ENCODE measurements around the gene NCBP2. TPM values are rescaled to one million over a fixed set of nuclear protein-coding genes. Genes with fewer than 3 reads are reported as not detected.
A peak's percentile ranks its signal among the peaks of the same experiment; 100 is the strongest.

Gene NCBP2
- polyA plus RNA-seq (2012; rRNA removed), result 112 and 128 TPM in 2 replicates
- 149 and 204 TPM in 2 replicates for polyA plus RNA-seq (2012; cell fraction: cytosol; rRNA removed)
- 54.0 and 73.7 TPM in 2 replicates for polyA plus RNA-seq (2012; cell fraction: nucleus; rRNA removed)

DNA sequence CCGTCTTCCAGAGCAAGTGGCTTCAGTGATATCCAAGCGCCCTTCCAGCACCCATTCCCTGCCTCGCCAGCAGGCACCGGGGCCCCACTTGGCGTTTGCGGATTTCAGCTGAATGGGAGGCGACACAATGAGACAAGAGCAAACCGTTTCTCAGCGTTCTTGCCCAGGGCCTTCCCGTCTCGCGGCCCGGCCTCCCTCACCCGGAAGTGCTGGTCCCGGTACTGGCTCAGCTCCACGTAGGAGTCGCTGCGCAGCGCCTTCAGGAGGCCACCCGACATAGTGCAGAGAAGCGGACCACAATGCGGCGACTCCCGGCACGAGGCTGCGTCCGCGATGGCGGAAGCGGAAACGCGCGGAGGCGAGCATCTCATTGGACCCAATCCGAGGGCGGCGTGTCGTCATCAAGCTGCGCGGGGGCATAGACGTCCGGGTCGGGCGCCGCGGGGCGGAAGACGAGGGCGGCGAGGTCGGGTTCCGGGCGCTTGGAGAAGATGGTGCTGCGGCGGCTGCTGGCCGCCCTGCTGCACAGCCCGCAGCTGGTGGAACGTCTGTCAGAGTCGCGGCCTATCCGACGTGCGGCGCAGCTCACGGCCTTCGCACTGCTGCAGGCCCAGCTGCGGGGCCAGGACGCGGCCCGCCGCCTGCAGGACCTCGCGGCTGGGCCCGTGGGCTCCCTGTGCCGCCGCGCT, at the start of gene NCBP2:
TSS of gene NCBP2 (minus strand) at position 303 of the 689 bp plus-strand sequence. CDS start at position 278, 25 bp downstream.
- Histone ChIP-seq H3K9me3 (no peaks in the 10 kb centered on the region), H3K27me3 (ENCODE audit: insufficient read depth) (no peaks in the 10 kb centered on the region), H3K4me3 (ENCODE audit: low read depth in 2 of 2, low read length in 1 of 2) (peak within 1 kb of the TSS; percentile 95 to 96), H3K79me2 (ENCODE audit: insufficient read depth) (peaks cover 79% of the 10 kb centered on the region), H2AFZ (ENCODE audit: low read depth) (peak within 1 kb of the TSS; percentile 84), H3K36me3 (replicated peaks in 1 of 2; ENCODE audit: control insufficient read depth in 1 of 2, insufficient read depth in 2 of 2, low read length in 1 of 2) (peaks cover 23 to 28% of the 10 kb centered on the region in 2 experiments), H3K4me1 (ENCODE audit: control insufficient read depth in 1 of 2, insufficient read depth in 2 of 2, low read depth in 1 of 2, low read length in 1 of 2) (peaks cover 6 to 11% of the 10 kb centered on the region in 2 experiments; a peak in 3 of 4 replicates), H3F3A (replicated peaks; ENCODE audit: insufficient read depth) (peaks cover 22% of the 10 kb centered on the region), H3K4me2 (peak within 1 kb of the TSS; percentile 94), H3K9ac (peak within 1 kb of the TSS; percentile 98), H3K9me2 (no peaks in the 10 kb centered on the region), H3K27ac (ENCODE audit: low read depth in 2 of 2, low read length in 1 of 2) (peak within 1 kb of the TSS; percentile 97 to 99), H4K20me1 (ENCODE audit: insufficient read depth) (peaks cover 11% of the 10 kb centered on the region; the same call in 1 of the 2 replicates)
- ChIA-PET POLR2A (interaction anchor here (0.7 to 1.7 kb wide), 7 partner anchors 9 to 202 kb away, joined by 3 to 18 read pairs (median 3); partner anchors contain the start of gene SENP5), CTCF (interaction anchor here (0.6 to 3.0 kb wide), 22 partner anchors 8 to 333 kb away, joined by 3 to 16 read pairs (median 4); partner anchors contain the start of genes PIGZ and SENP5)
- DNase-seq, result peak; percentile 96
- WGBS (ENCODE audit: low lambda C conversion rate), result 0% methylated on average over 3 of the region's 77 CpGs
- TF ChIP-seq NFIC (IDR thresholded peaks at IDR 0.05; ENCODE audit: borderline replicate concordance) (peak; percentile 78; the same call in 1 of the 2 replicates), YY1 (IDR thresholded peaks at IDR 0.05; ENCODE audit: low read depth) (peak; percentile 75), GATA2 (CRISPR knock-in tag; IDR thresholded peaks at IDR 0.05) (no peak), TAF1 (IDR thresholded peaks at IDR 0.05; ENCODE audit: borderline replicate concordance, low read depth, low read length) (peak; percentile 88; the same call in 1 of the 2 replicates), GABPA (IDR thresholded peaks at IDR 0.05; ENCODE audit: low read depth) (peak; percentile 93), NRF1 (IDR thresholded peaks at IDR 0.05; ENCODE audit: low read depth, low read length) (peak; percentile 53), REST (IDR thresholded peaks at IDR 0.05; ENCODE audit: low read depth, low read length) (peak; percentile 76; the same call in 1 of the 2 replicates), ELF1 (IDR thresholded peaks at IDR 0.05) (peak; percentile 98), RXRA (IDR thresholded peaks at IDR 0.05; ENCODE audit: borderline replicate concordance, low read depth) (no peak), TEAD4 (IDR thresholded peaks at IDR 0.05; ENCODE audit: borderline replicate concordance, insufficient read depth) (no peak), FOSL2 (IDR thresholded peaks at IDR 0.05; ENCODE audit: borderline replicate concordance, low read depth) (no peak), IRF3 (IDR thresholded peaks at IDR 0.05; ENCODE audit: low read depth, low read length) (peak; percentile 6; the same call in 1 of the 2 replicates), CHD2 (IDR thresholded peaks at IDR 0.05; ENCODE audit: low read length, partially characterized antibody) (peak; percentile 82), JUND (IDR thresholded peaks at IDR 0.05) (no peak), EP300 (IDR thresholded peaks at IDR 0.05; ENCODE audit: borderline replicate concordance in 1 of 2, low read depth in 1 of 2, low read length in 1 of 2) (no peak), FOXJ3 (CRISPR knock-in tag; IDR thresholded peaks at IDR 0.05) (no peak; the same call in 1 of the 2 replicates), SIN3A (IDR thresholded peaks at IDR 0.05; ENCODE audit: borderline replicate concordance, low read depth, low read length) (peak; percentile 93; the same call in 1 of the 2 replicates), TCF12 (IDR thresholded peaks at IDR 0.05) (no peak; the same call in 1 of the 2 replicates)
- TF ChIP-seq, protein P1, sequence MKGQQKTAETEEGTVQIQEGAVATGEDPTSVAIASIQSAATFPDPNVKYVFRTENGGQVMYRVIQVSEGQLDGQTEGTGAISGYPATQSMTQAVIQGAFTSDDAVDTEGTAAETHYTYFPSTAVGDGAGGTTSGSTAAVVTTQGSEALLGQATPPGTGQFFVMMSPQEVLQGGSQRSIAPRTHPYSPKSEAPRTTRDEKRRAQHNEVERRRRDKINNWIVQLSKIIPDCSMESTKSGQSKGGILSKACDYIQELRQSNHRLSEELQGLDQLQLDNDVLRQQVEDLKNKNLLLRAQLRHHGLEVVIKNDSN (IDR thresholded peaks at IDR 0.05; ENCODE audit: borderline replicate concordance, low read depth), result no peak; the same call in 1 of the 2 replicates
- TF ChIP-seq, protein P2, sequence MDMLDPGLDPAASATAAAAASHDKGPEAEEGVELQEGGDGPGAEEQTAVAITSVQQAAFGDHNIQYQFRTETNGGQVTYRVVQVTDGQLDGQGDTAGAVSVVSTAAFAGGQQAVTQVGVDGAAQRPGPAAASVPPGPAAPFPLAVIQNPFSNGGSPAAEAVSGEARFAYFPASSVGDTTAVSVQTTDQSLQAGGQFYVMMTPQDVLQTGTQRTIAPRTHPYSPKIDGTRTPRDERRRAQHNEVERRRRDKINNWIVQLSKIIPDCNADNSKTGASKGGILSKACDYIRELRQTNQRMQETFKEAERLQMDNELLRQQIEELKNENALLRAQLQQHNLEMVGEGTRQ (IDR thresholded peaks at IDR 0.05; ENCODE audit: borderline replicate concordance, low read depth, low read length), result no peak
- TF ChIP-seq, protein P3, sequence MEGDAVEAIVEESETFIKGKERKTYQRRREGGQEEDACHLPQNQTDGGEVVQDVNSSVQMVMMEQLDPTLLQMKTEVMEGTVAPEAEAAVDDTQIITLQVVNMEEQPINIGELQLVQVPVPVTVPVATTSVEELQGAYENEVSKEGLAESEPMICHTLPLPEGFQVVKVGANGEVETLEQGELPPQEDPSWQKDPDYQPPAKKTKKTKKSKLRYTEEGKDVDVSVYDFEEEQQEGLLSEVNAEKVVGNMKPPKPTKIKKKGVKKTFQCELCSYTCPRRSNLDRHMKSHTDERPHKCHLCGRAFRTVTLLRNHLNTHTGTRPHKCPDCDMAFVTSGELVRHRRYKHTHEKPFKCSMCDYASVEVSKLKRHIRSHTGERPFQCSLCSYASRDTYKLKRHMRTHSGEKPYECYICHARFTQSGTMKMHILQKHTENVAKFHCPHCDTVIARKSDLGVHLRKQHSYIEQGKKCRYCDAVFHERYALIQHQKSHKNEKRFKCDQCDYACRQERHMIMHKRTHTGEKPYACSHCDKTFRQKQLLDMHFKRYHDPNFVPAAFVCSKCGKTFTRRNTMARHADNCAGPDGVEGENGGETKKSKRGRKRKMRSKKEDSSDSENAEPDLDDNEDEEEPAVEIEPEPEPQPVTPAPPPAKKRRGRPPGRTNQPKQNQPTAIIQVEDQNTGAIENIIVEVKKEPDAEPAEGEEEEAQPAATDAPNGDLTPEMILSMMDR (IDR thresholded peaks at IDR 0.05), result peak; percentile 64
- TF ChIP-seq, protein P4, sequence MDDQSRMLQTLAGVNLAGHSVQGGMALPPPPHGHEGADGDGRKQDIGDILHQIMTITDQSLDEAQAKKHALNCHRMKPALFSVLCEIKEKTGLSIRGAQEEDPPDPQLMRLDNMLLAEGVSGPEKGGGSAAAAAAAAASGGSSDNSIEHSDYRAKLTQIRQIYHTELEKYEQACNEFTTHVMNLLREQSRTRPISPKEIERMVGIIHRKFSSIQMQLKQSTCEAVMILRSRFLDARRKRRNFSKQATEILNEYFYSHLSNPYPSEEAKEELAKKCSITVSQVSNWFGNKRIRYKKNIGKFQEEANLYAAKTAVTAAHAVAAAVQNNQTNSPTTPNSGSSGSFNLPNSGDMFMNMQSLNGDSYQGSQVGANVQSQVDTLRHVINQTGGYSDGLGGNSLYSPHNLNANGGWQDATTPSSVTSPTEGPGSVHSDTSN (IDR thresholded peaks at IDR 0.05), result no peak

Measured in SK-N-SH (cell line).